Fibroblast of pulmonary artery (primary cell): ENCODE measurements around the gene VWF.
A peak's percentile ranks its signal among the peaks of the same experiment; 100 is the strongest.

ENCODE experiments used
- DNase-seq: peaks from one replicate; pipeline ENCODE4 v3.0.0-alpha.2; 2010; ENCODE audit warnings: low read depth
- H3K4me3 ChIP-seq: replicated peaks from 2 replicates; pipeline ENCODE4 v1.5.1; 2011; ENCODE audit warnings: low read depth, mild to moderate bottlenecking, control low read depth, low read length, moderate library complexity
- CTCF ChIP-seq: IDR thresholded peaks from 2 replicates; pipeline ENCODE4 v1.5.1; 2011; ENCODE audit warnings: mild to moderate bottlenecking, control low read depth, low read length, inconsistent platforms; ENCODE audit errors: missing control alignments

The VWF gene

GRCh38 chr12:6084261-6084968 lies 40.1 kb downstream of the VWF start:
- TF ChIP-seq CTCF, result no peak
- no peak overlapping the region for H3K4me3 ChIP-seq
- peak; percentile 84 for DNase-seq

GRCh38 chr12:6083601-6084000 lies 40.9 kb downstream of the VWF start:
- no peak for DNase-seq
- no peak for TF ChIP-seq CTCF
- no peak overlapping the region for H3K4me3 ChIP-seq

GRCh38 chr12:6082613-6083012 lies 41.9 kb downstream of the VWF start:
- no peak for DNase-seq
- no peak for TF ChIP-seq CTCF
- H3K4me3 ChIP-seq, result no peak overlapping the region

- no peak for TF ChIP-seq CTCF
- no peak overlapping the region for H3K4me3 ChIP-seq
- DNase-seq, result no peak
Observed at GRCh38 chr12:6080149-6081045, 44.1 kb downstream of the VWF start.

GRCh38 chr12:6078398-6079096 lies 45.9 kb downstream of the VWF start:
- TF ChIP-seq CTCF, result no peak
- DNase-seq, result peak; percentile 69
- H3K4me3 ChIP-seq, result no peak overlapping the region

- TF ChIP-seq CTCF, result no peak
- DNase-seq, result no peak
- H3K4me3 ChIP-seq, result no peak overlapping the region
Observed at GRCh38 chr12:6077692-6078083, 46.8 kb downstream of the VWF start.
